ENCODE measurements around the gene PPAT. TPM values are rescaled to one million over a fixed set of nuclear protein-coding genes. Genes with fewer than 3 reads are reported as not detected.

Gene PPAT
- total RNA-seq, 1 donor from 2014 or later, result 42.2 TPM

DNA sequence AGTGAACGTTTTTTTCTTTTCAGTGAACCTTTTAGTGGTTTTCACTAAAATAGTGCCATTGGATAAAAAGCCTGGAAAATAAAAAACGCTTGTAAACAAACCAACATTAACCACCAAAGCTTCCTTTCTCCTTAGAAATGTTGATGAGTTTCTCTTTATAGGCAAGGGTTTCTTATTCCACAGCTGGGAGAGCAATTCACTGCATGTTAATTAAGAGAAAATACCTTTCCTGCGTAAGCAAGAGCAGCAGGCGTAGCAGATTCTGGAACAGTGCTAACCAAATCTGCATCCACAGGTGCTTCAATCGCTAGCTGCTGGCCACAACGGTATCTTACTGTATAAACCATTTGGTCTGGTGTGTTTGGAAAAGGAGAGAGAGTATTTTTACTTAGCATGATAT, 34.9 kb downstream of the PPAT start:
- no peak overlapping the region for H3K4me3 Mint-ChIP-seq (ENCODE audit: unreplicated experiment)
- Histone ChIP-seq H2AFZ (ENCODE audit: low read depth, low read length) (no peak overlapping the region), H3K27me3 (ENCODE audit: insufficient read depth, low read length) (no peaks in the 10 kb centered on the region), H3K9me3 (ENCODE audit: insufficient read depth, low read depth, low read length) (no peaks in the 10 kb centered on the region), H3K36me3 (ENCODE audit: insufficient read depth, low read length) (peaks cover 16% of the 10 kb centered on the region), H3K4me1 (ENCODE audit: insufficient read depth, low read length) (no peaks in the 10 kb centered on the region), H4K20me1 (ENCODE audit: insufficient read depth, low read length) (no peaks in the 10 kb centered on the region), H3K4me2 (ENCODE audit: low read length) (no peak overlapping the region), H3K9ac (ENCODE audit: low read length) (no peak overlapping the region), H3K27ac (ENCODE audit: low read depth, low read length) (no peak overlapping the region), H3K4me3 (ENCODE audit: insufficient read depth, low read depth, low read length) (no peak overlapping the region), H3K79me2 (ENCODE audit: insufficient read depth, low read length) (no peaks in the 10 kb centered on the region)
- H3K27me3 Mint-ChIP-seq (ENCODE audit: low read depth, unreplicated experiment), result no peaks in the 10 kb centered on the region
- H3K4me1 Mint-ChIP-seq (ENCODE audit: low read depth, unreplicated experiment), result no peaks in the 10 kb centered on the region
- TF ChIP-seq EZH2 (IDR thresholded peaks at IDR 0.05; ENCODE audit: insufficient read depth, low read length) (no peak), CTCF (IDR thresholded peaks at IDR 0.05; ENCODE audit: insufficient read depth, low read depth, low read length) (no peak)
- no peaks in the 10 kb centered on the region for H3K9me3 Mint-ChIP-seq (ENCODE audit: unreplicated experiment)
- H3K27ac Mint-ChIP-seq (ENCODE audit: unreplicated experiment), result no peak overlapping the region
- no peak for DNase-seq (ENCODE audit: low read depth)
- H3K36me3 Mint-ChIP-seq (ENCODE audit: low read depth, unreplicated experiment), result no peaks in the 10 kb centered on the region
- FAIRE-seq, result no peak

DNA sequence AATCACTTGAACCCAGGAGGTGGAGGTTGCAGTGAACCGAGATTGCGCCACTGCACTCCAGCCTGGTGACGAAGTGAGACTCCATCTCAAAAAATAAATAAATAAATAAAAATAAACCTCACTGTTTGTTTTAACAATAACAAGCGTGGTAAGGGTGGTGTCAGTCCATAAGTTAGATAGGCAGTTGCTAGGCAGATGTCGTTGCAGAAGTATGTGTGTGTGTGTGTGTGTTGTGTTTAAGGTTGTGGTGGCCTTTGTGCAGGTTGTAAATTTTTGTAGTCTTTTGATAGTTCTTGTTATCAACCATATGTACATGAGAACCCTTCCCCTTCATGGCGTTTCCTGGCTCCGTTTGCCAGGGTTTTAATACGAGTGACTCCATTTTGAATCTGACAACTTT, 44.1 kb downstream of the PPAT start:
- Histone ChIP-seq H3K79me2 (ENCODE audit: insufficient read depth, low read length) (peaks cover 24% of the 10 kb centered on the region), H3K36me3 (ENCODE audit: insufficient read depth, low read length) (peaks cover 5% of the 10 kb centered on the region), H4K20me1 (ENCODE audit: insufficient read depth, low read length) (no peaks in the 10 kb centered on the region), H3K27me3 (ENCODE audit: insufficient read depth, low read length) (no peaks in the 10 kb centered on the region), H3K4me1 (ENCODE audit: insufficient read depth, low read length) (peaks cover 6% of the 10 kb centered on the region), H3K4me3 (ENCODE audit: insufficient read depth, low read depth, low read length) (no peak overlapping the region), H2AFZ (ENCODE audit: low read depth, low read length) (no peak overlapping the region), H3K9me3 (ENCODE audit: insufficient read depth, low read depth, low read length) (no peaks in the 10 kb centered on the region), H3K9ac (ENCODE audit: low read length) (no peak overlapping the region), H3K27ac (ENCODE audit: low read depth, low read length) (no peak overlapping the region), H3K4me2 (ENCODE audit: low read length) (no peak overlapping the region)
- Mint-ChIP-seq H3K27me3 (ENCODE audit: low read depth, unreplicated experiment) (no peaks in the 10 kb centered on the region), H3K27ac (ENCODE audit: unreplicated experiment) (no peak overlapping the region), H3K4me3 (ENCODE audit: unreplicated experiment) (no peak overlapping the region), H3K4me1 (ENCODE audit: low read depth, unreplicated experiment) (peaks cover 11% of the 10 kb centered on the region), H3K9me3 (ENCODE audit: unreplicated experiment) (no peaks in the 10 kb centered on the region), H3K36me3 (ENCODE audit: low read depth, unreplicated experiment) (peaks cover 3% of the 10 kb centered on the region)
- FAIRE-seq (no peak), DNase-seq (ENCODE audit: low read depth) (no peak)
- no peak for TF ChIP-seq EZH2 (IDR thresholded peaks at IDR 0.05; ENCODE audit: insufficient read depth, low read length)
- TF ChIP-seq CTCF (IDR thresholded peaks at IDR 0.05; ENCODE audit: insufficient read depth, low read depth, low read length), result no peak

DNA sequence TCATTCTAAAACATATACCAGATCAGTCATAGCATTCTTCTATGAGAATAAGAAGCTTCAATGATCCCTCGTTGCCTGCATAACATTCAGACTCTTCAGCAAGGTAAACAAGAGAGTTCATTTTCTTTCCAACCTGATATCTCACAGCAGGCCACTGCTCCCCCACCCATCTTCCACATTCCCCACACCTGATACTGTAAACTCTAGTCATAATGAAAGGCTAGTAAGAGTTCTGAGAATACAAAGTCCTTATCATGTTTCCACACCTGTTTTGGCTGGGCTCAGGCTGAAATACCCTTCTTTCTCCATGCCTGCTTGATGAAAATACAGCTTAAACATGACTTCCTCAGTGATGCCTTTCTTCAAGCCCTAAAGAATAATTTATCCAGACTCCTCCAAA, 45.9 kb downstream of the PPAT start:
- Mint-ChIP-seq H3K27ac (ENCODE audit: unreplicated experiment) (no peak overlapping the region), H3K27me3 (ENCODE audit: low read depth, unreplicated experiment) (no peaks in the 10 kb centered on the region), H3K4me3 (ENCODE audit: unreplicated experiment) (peak overlapping the region; percentile 71), H3K4me1 (ENCODE audit: low read depth, unreplicated experiment) (peaks cover 11% of the 10 kb centered on the region), H3K36me3 (ENCODE audit: low read depth, unreplicated experiment) (peaks cover 3% of the 10 kb centered on the region), H3K9me3 (ENCODE audit: unreplicated experiment) (no peaks in the 10 kb centered on the region)
- Histone ChIP-seq H3K9ac (ENCODE audit: low read length) (no peak overlapping the region), H3K4me2 (ENCODE audit: low read length) (no peak overlapping the region), H4K20me1 (ENCODE audit: insufficient read depth, low read length) (no peaks in the 10 kb centered on the region), H3K4me1 (ENCODE audit: insufficient read depth, low read length) (peaks cover 6% of the 10 kb centered on the region), H2AFZ (ENCODE audit: low read depth, low read length) (no peak overlapping the region), H3K79me2 (ENCODE audit: insufficient read depth, low read length) (peaks cover 32% of the 10 kb centered on the region), H3K9me3 (ENCODE audit: insufficient read depth, low read depth, low read length) (no peaks in the 10 kb centered on the region), H3K4me3 (ENCODE audit: insufficient read depth, low read depth, low read length) (no peak overlapping the region), H3K27ac (ENCODE audit: low read depth, low read length) (no peak overlapping the region), H3K27me3 (ENCODE audit: insufficient read depth, low read length) (no peaks in the 10 kb centered on the region), H3K36me3 (ENCODE audit: insufficient read depth, low read length) (no peaks in the 10 kb centered on the region)
- no peak for DNase-seq (ENCODE audit: low read depth)
- no peak for FAIRE-seq
- no peak for TF ChIP-seq CTCF (IDR thresholded peaks at IDR 0.05; ENCODE audit: insufficient read depth, low read depth, low read length)
- no peak for TF ChIP-seq EZH2 (IDR thresholded peaks at IDR 0.05; ENCODE audit: insufficient read depth, low read length)

Data from astrocyte (in vitro differentiated cells and primary cell).